ENCODE measurements around the gene CDH13. TPM values are rescaled to one million over a fixed set of nuclear protein-coding genes. Genes with fewer than 3 reads are reported as not detected.
A peak's percentile ranks its signal among the peaks of the same experiment; 100 is the strongest.

The CDH13 gene
- total RNA-seq, 4 donors from 2014 or later: 12.5 to 35.9 (median 22.1) TPM

DNA sequence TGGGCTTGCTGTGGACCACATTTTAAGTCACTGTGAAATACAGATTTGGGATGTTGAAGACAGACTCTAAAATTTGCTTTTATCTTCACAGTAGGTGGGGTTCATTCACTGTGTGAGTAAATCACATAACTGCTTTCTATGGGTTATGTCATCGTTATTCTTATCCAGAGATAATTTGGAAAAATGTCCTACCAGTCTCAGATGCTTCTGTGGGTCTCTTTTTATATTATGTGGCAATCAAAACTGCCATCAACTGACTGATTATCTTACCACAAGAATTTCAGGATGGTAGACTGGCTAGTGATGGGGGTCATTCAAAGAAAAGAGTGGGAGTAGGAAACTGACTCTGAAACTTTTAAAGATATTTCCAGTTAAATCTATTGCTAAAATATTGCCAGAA, 1184.1 kb downstream of the CDH13 start:
- ATAC-seq (ENCODE audit: low FRiP score) (no peak), DNase-seq (ENCODE audit: low spot score) (no peak)
- TF ChIP-seq, protein P1, sequence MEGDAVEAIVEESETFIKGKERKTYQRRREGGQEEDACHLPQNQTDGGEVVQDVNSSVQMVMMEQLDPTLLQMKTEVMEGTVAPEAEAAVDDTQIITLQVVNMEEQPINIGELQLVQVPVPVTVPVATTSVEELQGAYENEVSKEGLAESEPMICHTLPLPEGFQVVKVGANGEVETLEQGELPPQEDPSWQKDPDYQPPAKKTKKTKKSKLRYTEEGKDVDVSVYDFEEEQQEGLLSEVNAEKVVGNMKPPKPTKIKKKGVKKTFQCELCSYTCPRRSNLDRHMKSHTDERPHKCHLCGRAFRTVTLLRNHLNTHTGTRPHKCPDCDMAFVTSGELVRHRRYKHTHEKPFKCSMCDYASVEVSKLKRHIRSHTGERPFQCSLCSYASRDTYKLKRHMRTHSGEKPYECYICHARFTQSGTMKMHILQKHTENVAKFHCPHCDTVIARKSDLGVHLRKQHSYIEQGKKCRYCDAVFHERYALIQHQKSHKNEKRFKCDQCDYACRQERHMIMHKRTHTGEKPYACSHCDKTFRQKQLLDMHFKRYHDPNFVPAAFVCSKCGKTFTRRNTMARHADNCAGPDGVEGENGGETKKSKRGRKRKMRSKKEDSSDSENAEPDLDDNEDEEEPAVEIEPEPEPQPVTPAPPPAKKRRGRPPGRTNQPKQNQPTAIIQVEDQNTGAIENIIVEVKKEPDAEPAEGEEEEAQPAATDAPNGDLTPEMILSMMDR (IDR thresholded peaks at IDR 0.05): no peak

DNA sequence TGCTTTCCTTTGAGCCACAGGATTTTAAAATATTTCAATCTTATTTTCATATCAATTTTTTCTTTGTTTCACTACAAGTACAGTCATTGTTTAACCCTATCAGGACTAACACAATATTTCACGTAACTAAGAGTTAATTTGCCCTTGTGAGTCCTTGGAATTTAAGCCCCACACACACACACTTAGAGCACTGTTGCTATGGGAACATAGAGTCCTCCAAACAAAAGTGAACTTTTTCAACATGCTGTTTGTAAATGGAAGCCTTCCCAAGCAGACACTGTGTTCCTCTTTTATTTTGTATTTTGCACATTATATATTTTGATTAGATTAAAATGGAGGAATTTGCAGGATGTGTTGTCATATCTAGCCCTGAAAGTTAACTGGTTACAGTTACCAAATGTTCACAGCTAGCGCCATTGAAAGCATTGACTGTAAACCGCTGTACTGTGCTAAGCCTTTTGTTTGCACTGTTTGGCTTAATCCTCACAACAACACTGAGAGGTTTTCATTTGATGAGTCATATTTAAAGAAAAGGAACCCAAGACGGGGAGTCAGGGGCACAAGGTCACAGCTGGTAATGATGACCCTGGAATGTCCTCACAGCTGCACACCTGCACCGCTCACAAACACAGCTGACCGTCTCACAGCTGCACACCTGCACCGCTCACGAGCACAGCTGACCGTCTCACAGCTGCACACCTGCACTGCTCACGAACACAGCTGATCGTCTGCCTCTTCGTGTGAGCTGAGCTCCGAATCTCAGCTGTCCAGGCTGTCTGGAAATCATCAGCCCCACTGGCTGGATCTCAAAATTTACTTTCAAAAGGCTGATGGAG, 1187.3 kb downstream of the CDH13 start:
- ATAC-seq (ENCODE audit: low FRiP score) (peak; percentile 73), DNase-seq (ENCODE audit: low spot score) (no peak)
- TF ChIP-seq, protein P1 (IDR thresholded peaks at IDR 0.05): no peak

DNA sequence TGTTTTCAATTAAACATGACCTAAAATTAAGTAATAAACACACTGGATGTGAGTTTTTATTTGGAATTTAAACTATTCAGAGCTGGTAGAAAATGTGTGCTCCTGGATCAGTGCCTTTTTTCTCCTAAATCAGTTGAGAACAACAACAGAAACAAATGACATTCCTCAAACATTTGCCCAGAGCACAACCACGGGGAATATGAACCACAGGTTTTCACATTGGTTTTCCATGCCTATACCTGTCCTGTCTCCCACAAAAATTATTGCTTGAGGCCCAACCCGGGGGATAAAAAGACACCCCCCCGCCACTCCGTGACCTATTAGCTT, 1187.9 kb downstream of the CDH13 start:
- TF ChIP-seq, protein P1 (IDR thresholded peaks at IDR 0.05): no peak
- no peak for DNase-seq (ENCODE audit: low spot score)
- peak; percentile 11 for ATAC-seq (ENCODE audit: low FRiP score)

DNA sequence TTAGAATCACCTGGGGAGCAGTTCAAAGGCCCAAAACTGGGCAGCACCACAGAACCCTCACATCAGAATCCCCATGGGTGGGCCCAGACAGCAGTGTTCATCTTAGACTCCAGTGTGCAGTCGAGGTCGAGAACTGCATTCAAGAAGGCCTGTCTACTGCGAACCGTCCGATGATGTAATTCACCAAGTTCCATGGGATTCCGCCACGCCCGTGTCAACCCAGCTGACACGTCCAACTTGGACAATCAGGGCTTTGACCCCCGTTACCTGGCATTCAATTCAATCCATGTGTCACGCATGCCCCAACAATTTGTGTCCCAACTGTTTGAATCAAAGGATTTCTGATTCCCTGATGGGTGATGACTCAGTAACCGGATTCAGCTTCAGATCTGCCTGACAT, 1190.3 kb downstream of the CDH13 start:
- TF ChIP-seq, protein P1 (IDR thresholded peaks at IDR 0.05): no peak
- ATAC-seq (ENCODE audit: low FRiP score) (no peak), DNase-seq (ENCODE audit: low spot score) (no peak)

DNA sequence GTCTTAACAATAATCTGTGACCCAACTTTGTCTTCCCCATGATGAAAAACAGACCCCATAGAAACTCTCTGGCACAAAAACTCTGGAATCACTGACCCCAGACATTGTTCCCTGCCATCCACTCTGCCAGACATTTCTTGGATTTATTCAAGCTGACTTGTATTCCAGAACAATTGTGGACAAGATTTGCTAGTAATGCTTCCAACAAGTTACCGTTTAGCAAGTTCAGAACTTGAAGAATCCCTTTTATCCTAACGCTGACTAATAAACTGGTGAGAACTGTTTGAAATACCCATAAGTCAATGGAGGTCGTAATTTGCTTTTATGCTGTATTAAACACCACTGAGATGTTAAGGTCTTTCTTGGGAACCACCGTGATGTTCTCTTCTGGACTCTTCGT, 1191.5 kb downstream of the CDH13 start:
- DNase-seq (ENCODE audit: low spot score) (no peak), ATAC-seq (ENCODE audit: low FRiP score) (no peak)

DNA sequence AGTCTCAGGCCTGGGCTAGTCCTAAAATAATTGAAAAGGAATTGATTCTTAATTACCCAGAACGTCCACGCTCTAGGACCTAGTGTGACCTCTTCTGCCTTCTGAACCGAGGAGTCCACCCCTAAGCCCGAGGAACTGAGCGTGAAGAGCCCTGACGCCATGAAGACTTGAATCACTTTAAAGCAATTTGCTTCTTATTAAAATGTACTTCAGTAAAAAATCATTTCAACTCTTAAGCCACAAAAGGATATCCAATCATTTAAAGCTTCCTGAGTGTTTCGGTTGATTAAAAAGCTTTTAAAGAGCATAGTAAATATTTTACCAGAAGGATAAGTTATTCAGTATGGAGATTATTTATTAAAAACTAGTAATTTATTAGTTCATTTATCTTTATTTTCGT, 1192.6 kb downstream of the CDH13 start:
- ATAC-seq (ENCODE audit: low FRiP score) (no peak), DNase-seq (ENCODE audit: low spot score) (no peak)
- TF ChIP-seq, protein P1 (IDR thresholded peaks at IDR 0.05): no peak

More for the DNA sequence above, 1191.5 kb downstream of the CDH13 start:
- TF ChIP-seq, protein P1 (IDR thresholded peaks at IDR 0.05): no peak
